Spinal cord (tissue), 10 donors: ENCODE data around the gene IL17RB. TPM values are rescaled to one million over a fixed set of nuclear protein-coding genes. Genes with fewer than 3 reads are reported as not detected.

Source experiments
- DNase-seq, 6 donors: peaks; one replicate each; pipeline versions ENCODE4 v3.0.0 to v3.0.0-alpha.2; 2013 to 2015; ENCODE audit warnings: low spot score in 6 of 6, low read depth in 4 of 6
- H3K27ac ChIP-seq: one replicate; pipeline ENCODE4 v1.5.1; 2013; ENCODE audit warnings: low read depth, low read length, control low read depth
- H3K27me3 ChIP-seq: one replicate; pipeline ENCODE4 v1.6.1; 2013; ENCODE audit warnings: low read length; ENCODE audit not compliant: control insufficient read depth, insufficient read depth
- H3K36me3 ChIP-seq: one replicate; pipeline ENCODE4 v1.6.1; 2013; ENCODE audit warnings: low read length; ENCODE audit not compliant: control insufficient read depth, insufficient read depth
- H3K4me1 ChIP-seq: one replicate; pipeline ENCODE4 v1.6.1; 2013; ENCODE audit warnings: low read length; ENCODE audit not compliant: control insufficient read depth, insufficient read depth
- H3K4me3 ChIP-seq: one replicate; pipeline ENCODE4 v1.5.1; 2013; ENCODE audit warnings: low read depth, low read length, control low read depth
- H3K9me3 ChIP-seq: one replicate; pipeline ENCODE4 v1.6.1; 2013; ENCODE audit warnings: low read length; ENCODE audit not compliant: control insufficient read depth, insufficient read depth
- WGBS: methylation state at CpG from one replicate; pipeline ENCODE4 v1.1.5; 2013; ENCODE audit warnings: missing lambda C conversion rate; ENCODE audit not compliant: insufficient coverage; 5-methylcytosine and 5-hydroxymethylcytosine counted together
- polyA plus RNA-seq, 2 donors: library from polyadenylated mRNA; unstranded; fragments of 120-200 nt; gene quantifications; one replicate each; pipeline ENCODE4 v1.2.1, GENCODE V29; 2013; ENCODE audit not compliant: insufficient read length in 2 of 2
- total RNA-seq, 2 donors: library from RNA; depleted of rRNA in 1 of 2; stranded (reverse); fragments of 120-200 nt in 1 of 2; fragments of >200 nt in 1 of 2; gene quantifications; one replicate each; pipeline versions ENCODE4 v1.2.3 to v1.2.4, GENCODE V29; 2013 to 2014
- donor health status: healthy.

IL17RB gene
- total and polyA plus RNA-seq, 4 donors, result 8.4 to 28.7 (median 20.0) TPM

DNA sequence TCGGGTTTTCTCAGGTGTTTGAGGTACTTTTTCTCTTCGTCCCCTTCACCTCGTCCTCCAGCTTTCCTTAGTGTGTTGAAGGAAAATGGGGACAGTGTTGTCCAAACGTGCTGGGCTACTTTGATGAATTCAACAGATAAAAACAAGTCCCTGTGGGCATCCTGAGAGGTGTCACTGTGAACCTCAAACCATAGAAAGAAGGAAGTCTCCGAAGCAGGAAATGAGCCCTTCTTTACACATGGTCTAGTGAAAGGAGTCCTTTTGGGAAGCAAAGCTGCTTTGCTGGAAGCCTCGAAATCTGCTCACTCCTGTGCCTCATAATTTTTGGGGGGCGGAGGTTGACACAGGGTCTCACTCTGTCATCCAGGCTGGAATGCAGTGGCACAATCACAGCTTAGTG is 10.6 kb downstream of the IL17RB start:
- Histone ChIP-seq H3K27me3 (no peaks in the 10 kb centered on the region), H3K4me1 (no peaks in the 10 kb centered on the region), H3K4me3 (no peak overlapping the region), H3K36me3 (peaks cover 12% of the 10 kb centered on the region), H3K27ac (no peak overlapping the region), H3K9me3 (no peaks in the 10 kb centered on the region)
- no peak for DNase-seq
- WGBS, result 95% methylated on average over 2 of the region's 7 CpGs

DNA sequence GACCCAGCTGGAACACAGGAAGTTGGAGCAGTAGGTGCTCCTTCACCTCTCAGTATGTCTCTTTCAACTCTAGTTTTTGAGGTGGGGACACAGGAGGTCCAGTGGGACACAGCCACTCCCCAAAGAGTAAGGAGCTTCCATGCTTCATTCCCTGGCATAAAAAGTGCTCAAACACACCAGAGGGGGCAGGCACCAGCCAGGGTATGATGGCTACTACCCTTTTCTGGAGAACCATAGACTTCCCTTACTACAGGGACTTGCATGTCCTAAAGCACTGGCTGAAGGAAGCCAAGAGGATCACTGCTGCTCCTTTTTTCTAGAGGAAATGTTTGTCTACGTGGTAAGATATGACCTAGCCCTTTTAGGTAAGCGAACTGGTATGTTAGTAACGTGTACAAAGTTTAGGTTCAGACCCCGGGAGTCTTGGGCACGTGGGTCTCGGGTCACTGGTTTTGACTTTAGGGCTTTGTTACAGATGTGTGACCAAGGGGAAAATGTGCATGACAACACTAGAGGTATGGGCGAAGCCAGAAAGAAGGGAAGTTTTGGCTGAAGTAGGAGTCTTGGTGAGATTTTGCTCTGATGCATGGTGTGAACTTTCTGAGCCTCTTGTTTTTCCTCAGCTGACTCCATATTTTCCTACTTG is 11.9 kb downstream of the IL17RB start:
- no peak overlapping the region for H3K4me3 ChIP-seq
- WGBS, result 79% methylated on average over 7 of the region's 7 CpGs
- H3K27ac ChIP-seq, result peak overlapping the region; percentile 34
- H3K36me3 ChIP-seq, result peaks cover 9% of the 10 kb centered on the region
- no peaks in the 10 kb centered on the region for H3K9me3 ChIP-seq
- H3K4me1 ChIP-seq, result no peaks in the 10 kb centered on the region
- H3K27me3 ChIP-seq, result no peaks in the 10 kb centered on the region
- no peak for DNase-seq

DNA sequence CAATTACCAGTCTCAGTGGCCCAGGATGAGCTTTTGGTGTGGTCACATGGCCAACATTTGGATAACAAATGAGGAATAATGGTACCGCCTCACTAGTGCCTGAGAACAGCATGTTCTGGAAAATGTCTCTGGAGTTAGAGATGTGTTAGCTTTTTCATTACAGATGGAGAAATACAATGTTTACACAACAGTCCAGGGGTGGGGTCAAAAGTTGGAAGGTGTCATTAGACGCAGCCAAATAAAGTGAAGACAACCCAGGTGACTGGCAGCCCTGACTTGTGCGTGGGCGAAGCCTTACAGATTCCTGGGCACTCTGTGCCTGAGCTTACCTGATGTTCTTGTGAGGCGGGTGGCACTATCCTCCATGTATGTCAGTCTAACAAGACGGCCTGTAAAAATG is 12.8 kb downstream of the IL17RB start:
- H3K4me3 ChIP-seq, result no peak overlapping the region
- H3K27me3 ChIP-seq, result no peaks in the 10 kb centered on the region
- no peak for DNase-seq
- H3K36me3 ChIP-seq, result peaks cover 16% of the 10 kb centered on the region
- H3K27ac ChIP-seq, result no peak overlapping the region
- H3K4me1 ChIP-seq, result no peaks in the 10 kb centered on the region
- H3K9me3 ChIP-seq, result no peaks in the 10 kb centered on the region
- 95% methylated on average over 3 of the region's 6 CpGs for WGBS

DNA sequence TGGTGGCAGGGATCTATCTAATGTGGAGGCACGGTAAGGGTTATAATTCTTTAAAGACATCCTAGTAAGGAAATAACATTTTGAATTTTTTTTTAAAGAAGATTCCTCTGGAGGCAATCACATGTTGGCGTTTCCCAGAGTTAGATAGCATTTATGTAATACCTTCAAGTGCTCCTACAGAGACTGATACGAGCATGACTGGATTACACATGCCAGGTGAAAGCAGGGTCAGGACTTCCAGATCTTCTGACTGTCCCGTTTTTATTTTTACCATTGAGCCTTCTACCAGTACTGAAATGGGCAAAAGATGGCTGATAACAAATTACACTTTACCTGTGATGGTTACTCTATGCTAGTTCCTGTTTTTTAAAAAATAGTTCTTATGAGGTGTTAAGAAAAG is 13.8 kb downstream of the IL17RB start:
- DNase-seq, result no peak
- H3K4me3 ChIP-seq, result no peak overlapping the region
- peaks cover 20% of the 10 kb centered on the region for H3K36me3 ChIP-seq
- H3K27me3 ChIP-seq, result no peaks in the 10 kb centered on the region
- 50% methylated on average over 2 of the region's 4 CpGs for WGBS
- no peaks in the 10 kb centered on the region for H3K4me1 ChIP-seq
- no peak overlapping the region for H3K27ac ChIP-seq
- H3K9me3 ChIP-seq, result no peaks in the 10 kb centered on the region

DNA sequence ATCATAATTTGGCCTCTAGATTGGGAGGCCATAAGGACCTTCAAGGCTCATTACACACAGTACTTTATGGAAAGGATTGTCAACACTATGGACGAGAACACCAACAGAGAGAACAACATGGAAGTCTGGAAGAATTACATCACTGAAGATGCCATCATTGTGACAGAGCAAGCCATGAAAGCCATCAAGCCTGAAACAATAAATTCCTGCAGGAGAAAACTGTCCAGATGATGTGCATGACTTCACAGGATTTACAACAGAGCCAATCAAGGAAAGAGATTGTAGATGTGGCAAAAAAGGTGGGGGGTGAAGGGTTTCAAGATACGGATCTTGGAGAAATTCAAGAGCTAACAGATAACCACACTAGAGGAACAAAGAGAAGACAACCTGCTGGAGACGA is 15.9 kb downstream of the IL17RB start:
- Histone ChIP-seq H3K36me3 (peaks cover 26% of the 10 kb centered on the region), H3K9me3 (no peaks in the 10 kb centered on the region), H3K4me1 (no peaks in the 10 kb centered on the region), H3K27me3 (no peaks in the 10 kb centered on the region), H3K27ac (no peak overlapping the region), H3K4me3 (no peak overlapping the region)
- WGBS, result 86% methylated on average over 2 of the region's 3 CpGs
- DNase-seq, result no peak

DNA sequence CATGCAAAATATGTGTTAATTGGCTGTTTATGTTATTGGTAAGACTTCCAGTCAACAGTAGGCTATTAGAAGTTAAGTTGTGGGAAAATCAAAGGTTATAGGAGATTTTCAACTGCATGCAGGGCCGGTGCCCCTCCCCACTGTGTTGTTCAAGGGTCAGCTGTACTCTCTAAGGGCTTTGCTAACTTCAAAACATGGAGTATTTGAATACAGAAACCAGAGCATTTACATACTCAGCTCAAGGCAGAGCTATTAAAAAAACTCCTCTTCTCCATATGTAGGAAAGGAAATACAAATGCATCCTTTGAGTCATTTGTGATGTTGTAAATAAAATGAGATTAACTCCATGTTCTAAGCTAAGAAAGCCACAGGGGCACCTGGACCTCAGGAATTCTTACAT is 16.8 kb downstream of the IL17RB start:
- no CpG with 5 or more reads among the region's 1 CpG for WGBS
- H3K4me1 ChIP-seq, result no peaks in the 10 kb centered on the region
- H3K9me3 ChIP-seq, result no peaks in the 10 kb centered on the region
- H3K27ac ChIP-seq, result no peak overlapping the region
- DNase-seq, result no peak
- no peak overlapping the region for H3K4me3 ChIP-seq
- peaks cover 17% of the 10 kb centered on the region for H3K36me3 ChIP-seq
- no peaks in the 10 kb centered on the region for H3K27me3 ChIP-seq

DNA sequence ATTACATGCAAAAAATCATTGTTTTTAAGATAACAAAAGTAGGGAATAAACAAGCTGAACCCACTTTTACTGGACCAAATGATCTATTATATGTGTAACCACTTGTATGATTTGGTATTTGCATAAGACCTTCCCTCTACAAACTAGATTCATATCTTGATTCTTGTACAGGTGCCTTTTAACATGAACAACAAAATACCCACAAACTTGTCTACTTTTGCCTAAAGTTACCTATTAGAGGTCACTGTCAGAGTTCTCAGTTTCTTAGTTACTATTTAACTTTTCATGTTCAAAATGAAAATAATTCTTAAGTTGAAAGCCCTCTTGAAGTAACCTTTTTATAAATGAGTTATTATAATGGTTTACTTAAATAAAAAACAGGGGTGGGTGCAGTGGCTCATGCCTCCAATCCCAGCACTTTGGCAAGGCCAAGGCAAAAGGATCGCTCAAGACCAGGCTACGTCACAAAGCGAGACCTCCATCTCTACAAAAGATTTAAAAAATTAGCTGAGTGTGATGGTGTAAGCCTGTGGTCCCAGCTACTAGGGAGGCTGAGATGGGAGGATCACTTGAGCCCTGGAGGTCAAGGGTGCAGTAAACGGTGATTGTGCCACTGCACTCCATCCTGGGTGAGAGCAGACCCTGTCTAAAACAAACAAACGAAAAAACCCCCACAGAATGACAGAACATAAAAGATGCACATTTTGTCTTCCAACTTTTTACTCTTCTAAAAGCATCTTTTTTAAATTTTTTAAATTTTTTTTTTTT is 19.5 kb downstream of the IL17RB start:
- peaks cover 38% of the 10 kb centered on the region for H3K36me3 ChIP-seq
- H3K27ac ChIP-seq, result no peak overlapping the region
- WGBS, result 80% methylated on average over 1 of the region's 5 CpGs
- no peaks in the 10 kb centered on the region for H3K4me1 ChIP-seq
- no peak for DNase-seq
- H3K27me3 ChIP-seq, result no peaks in the 10 kb centered on the region
- H3K4me3 ChIP-seq, result no peak overlapping the region
- H3K9me3 ChIP-seq, result no peaks in the 10 kb centered on the region

DNA sequence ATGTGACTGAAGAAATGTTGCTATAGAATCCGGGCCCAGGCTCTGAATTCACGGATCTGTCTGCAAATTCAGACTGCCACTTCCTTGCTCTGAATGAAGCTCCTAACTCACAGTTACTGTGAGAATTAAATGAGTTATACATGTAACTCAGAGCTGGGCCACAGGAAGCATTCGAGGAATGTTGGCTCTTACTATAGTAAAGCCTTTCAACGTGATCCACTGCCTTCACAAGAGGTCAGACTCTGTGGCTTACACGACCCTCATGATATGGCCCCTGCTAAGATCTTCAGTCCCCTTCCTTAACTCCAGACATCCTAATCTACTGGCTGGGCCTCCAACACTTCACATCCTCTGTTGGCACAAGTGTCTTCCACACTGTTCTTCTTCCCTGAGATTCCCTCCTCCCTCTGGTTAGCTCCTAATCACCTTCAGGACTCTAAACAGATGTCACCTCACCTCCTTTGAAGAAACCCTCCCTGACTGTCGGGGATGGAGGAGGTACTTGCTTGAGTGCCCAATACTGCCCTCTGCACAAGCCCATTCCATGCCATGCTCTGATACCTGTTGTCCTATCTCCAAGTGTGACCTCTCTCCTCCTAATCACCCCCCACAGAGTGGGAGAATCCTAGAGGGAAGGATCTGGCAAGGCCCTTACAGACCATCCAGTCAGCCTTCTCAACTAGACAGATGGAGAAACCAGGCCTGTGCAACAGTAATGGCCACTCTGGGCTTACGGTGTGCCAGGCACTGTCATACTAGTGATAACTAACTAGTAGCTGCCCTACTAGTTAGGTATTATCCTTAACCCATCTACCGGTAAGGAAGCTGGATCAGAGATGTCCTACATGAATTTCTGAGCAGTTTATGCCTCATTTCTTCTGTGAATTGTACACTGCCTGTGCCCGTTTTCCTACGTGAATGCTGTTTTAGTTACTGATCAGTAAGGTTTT is 34.3 kb downstream of the IL17RB start:
- DNase-seq, result no peak
- H3K9me3 ChIP-seq, result no peaks in the 10 kb centered on the region
- peaks cover 5% of the 10 kb centered on the region for H3K4me1 ChIP-seq
- no peak overlapping the region for H3K27ac ChIP-seq
- peaks cover 21% of the 10 kb centered on the region for H3K36me3 ChIP-seq
- WGBS, result 64% methylated on average over 6 of the region's 10 CpGs
- no peaks in the 10 kb centered on the region for H3K27me3 ChIP-seq
- peak overlapping the region; percentile 89 for H3K4me3 ChIP-seq

DNA sequence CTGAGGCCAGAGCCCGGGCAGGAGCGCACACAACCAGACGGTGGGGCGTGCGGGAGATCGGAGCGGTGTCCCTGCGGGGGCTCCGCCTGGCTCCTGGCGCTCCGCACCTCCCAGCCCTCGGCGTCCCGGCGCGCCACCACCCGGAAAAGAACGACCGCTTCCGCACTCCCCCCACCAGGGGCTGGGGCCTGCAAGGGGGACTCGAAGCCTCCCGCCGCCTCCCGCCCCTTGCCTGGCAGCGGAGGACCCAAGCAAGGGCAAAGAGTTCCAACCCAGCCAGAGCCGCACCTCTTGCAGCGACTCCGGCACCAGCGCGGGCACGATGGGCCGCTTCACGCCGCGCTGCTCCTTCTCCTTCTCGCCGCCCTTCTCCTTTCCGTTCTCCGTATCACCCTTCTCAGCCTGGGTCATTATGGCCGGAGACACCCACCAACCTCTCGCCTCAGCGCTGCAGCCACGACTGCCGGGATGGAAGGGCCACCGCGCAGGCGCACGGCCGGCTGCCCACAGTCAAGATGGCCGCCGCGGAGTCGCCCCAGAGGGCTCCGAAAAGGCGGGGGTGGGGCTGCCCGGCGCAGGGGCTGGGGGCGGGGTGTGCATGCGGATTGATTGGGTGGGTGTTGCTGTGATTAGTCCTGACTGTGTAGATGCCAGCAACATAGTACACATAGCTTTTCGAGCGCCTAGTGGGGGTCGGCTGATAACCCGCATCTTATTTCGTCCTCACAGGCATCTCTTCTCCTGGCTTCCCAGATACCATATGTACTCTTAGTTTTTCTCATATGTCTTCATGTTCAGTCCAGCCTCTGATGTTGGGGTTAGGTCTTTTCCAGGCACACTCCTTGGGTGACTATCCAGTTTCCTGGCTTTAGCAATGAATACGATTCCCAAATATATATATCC is 35.6 kb downstream of the IL17RB start, which contains the start of gene ACTR8:
Gene ACTR8, minus strand, starts transcription at position 462 of the 903 bp plus-strand sequence. Its CDS starts 51 bp downstream, at position 411.
- Histone ChIP-seq H3K27me3 (no peaks in the 10 kb centered on the region), H3K27ac (peak within 1 kb of the TSS; percentile 94), H3K4me3 (peak within 1 kb of the TSS; percentile 89), H3K36me3 (peaks cover 20% of the 10 kb centered on the region), H3K9me3 (no peaks in the 10 kb centered on the region), H3K4me1 (peaks cover 5% of the 10 kb centered on the region)
- DNase-seq, result peak; percentile 71 to 97 (median 82)
- 2% methylated on average over 48 of the region's 65 CpGs for WGBS
